HL-60 (cell line): ENCODE results near the gene PXDN.

Experiments used
- DNase-seq, 2 experiments: peaks; one replicate each; pipeline ENCODE4 v3.0.0-alpha.2; 2010 to 2020; ENCODE audit warnings: low read depth in 1 of 2, low spot score in 1 of 2
- H3K27ac ChIP-seq: fragments of 250-450 bp; sonication (Bioruptor Pico); replicated peaks from 2 replicates; pipeline ENCODE4 v1.5.1; 2020; ENCODE audit warnings: mild to moderate bottlenecking, moderate library complexity
- H3K27me3 ChIP-seq: fragments of 250-450 bp; sonication (Bioruptor Pico); 2 replicates; pipeline ENCODE4 v1.5.1; 2021; ENCODE audit warnings: mild to moderate bottlenecking, moderate library complexity; ENCODE audit not compliant: insufficient read depth, poor library complexity, severe bottlenecking
- H3K4me3 ChIP-seq: replicated peaks from 2 replicates; pipeline ENCODE4 v1.5.1; 2011; ENCODE audit warnings: mild to moderate bottlenecking, control low read depth, low read length; ENCODE audit not compliant: insufficient read depth
- CTCF ChIP-seq: IDR thresholded peaks from one replicate; pipeline ENCODE4 v1.5.1; 2011; ENCODE audit warnings: low read length, control low read depth, inconsistent platforms; ENCODE audit not compliant: insufficient read depth
- GABPA ChIP-seq: IDR thresholded peaks from 2 replicates; pipeline ENCODE4 v1.6.1; 2012; ENCODE audit warnings: low read depth
- POLR2AphosphoS5 ChIP-seq: IDR thresholded peaks from 2 replicates; pipeline ENCODE4 v1.6.1; 2012; ENCODE audit warnings: low read depth
- SPI1 ChIP-seq: IDR thresholded peaks from 2 replicates; pipeline ENCODE4 v1.6.1; 2012; ENCODE audit warnings: low read depth, mild to moderate bottlenecking, borderline replicate concordance
- TF ChIP-seq, protein P1 (sequence below): IDR thresholded peaks from 2 replicates; pipeline ENCODE4 v1.6.1; 2012; ENCODE audit warnings: low read depth; ENCODE audit not compliant: insufficient replicate concordance

The PXDN gene

GRCh38 chr2:1728821-1729220 is 15.5 kb downstream of the PXDN start:
- H3K4me3 ChIP-seq = no peak overlapping the region
- TF ChIP-seq POLR2AphosphoS5 (no peak), CTCF (no peak), GABPA (no peak), SPI1 (no peak)
- TF ChIP-seq, protein P1, sequence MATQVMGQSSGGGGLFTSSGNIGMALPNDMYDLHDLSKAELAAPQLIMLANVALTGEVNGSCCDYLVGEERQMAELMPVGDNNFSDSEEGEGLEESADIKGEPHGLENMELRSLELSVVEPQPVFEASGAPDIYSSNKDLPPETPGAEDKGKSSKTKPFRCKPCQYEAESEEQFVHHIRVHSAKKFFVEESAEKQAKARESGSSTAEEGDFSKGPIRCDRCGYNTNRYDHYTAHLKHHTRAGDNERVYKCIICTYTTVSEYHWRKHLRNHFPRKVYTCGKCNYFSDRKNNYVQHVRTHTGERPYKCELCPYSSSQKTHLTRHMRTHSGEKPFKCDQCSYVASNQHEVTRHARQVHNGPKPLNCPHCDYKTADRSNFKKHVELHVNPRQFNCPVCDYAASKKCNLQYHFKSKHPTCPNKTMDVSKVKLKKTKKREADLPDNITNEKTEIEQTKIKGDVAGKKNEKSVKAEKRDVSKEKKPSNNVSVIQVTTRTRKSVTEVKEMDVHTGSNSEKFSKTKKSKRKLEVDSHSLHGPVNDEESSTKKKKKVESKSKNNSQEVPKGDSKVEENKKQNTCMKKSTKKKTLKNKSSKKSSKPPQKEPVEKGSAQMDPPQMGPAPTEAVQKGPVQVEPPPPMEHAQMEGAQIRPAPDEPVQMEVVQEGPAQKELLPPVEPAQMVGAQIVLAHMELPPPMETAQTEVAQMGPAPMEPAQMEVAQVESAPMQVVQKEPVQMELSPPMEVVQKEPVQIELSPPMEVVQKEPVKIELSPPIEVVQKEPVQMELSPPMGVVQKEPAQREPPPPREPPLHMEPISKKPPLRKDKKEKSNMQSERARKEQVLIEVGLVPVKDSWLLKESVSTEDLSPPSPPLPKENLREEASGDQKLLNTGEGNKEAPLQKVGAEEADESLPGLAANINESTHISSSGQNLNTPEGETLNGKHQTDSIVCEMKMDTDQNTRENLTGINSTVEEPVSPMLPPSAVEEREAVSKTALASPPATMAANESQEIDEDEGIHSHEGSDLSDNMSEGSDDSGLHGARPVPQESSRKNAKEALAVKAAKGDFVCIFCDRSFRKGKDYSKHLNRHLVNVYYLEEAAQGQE = no peak
- no peak overlapping the region for H3K27ac ChIP-seq
- H3K27me3 ChIP-seq = no peaks in the 10 kb centered on the region
- no peak for DNase-seq

DNA sequence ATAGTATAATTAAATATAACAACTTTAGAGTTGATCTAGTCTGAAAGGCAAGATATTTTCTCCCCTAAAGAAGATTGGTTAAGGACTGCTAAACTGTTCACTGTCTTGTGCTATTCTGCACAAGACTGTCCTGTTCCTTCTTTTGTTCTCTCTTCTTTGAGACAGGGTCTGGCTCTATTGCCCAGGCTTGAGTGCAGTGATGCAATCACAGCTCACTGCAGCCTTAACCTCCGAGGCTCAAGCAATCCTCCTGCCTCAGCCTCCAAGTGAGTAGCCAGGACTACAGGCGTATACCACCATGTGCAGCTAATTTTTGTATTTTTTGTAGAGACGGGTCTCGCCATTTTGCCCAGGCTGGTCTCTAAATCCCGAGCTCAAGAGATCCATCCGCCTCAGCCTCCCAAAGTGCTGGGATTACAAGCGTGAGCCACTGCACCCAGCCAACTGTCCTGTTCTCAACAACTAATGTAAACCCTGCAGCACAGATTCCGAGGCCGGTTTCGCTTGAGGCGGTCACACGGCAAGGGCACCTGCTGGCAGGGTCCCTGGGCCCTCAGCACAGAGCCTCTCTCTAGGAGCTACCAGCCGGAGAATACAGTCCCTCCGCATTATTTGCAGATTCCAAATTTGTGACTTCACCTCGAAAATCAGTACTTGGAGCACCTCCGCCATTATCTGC is 16.4 kb downstream of the PXDN start:
- Histone ChIP-seq H3K27me3 (no peaks in the 10 kb centered on the region), H3K27ac (no peak overlapping the region), H3K4me3 (no peak overlapping the region)
- DNase-seq = no peak
- TF ChIP-seq, protein P1 = no peak
- TF ChIP-seq POLR2AphosphoS5 = no peak
- TF ChIP-seq GABPA = no peak
- TF ChIP-seq SPI1 = no peak
- no peak for TF ChIP-seq CTCF

DNA sequence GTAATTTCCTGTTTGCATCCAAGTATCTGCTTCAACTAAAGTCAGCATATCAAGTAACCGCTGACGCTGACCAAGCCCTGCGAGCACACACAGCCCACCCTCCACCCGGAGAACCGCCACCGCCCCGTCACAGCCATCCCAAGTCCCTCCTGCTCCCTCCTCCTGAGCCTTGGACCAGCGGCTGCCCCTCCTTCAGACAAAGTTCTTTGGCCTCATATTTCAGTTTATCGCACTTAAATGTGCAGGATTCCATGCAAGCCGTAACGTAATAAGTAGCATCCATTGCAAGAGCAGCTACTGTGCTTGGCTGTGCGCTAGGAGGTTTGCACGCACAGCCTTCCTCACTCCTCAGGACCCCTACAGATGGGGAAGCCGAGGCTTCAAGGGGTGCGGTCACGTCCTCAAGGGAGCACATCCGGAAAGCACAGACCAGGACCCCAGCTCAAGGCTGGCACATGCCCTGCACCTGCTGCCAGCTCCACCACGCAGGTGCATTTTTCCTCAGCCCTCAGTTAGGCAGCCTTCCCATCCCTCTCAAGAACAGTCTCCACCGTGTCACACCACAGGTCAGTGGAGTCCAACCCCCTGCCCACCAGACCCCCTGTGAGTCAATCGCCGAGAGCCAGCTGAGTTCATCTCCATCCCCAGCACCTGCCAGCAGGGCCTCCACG is 17.1 kb downstream of the PXDN start:
- DNase-seq = no peak
- TF ChIP-seq POLR2AphosphoS5 (no peak), SPI1 (no peak), GABPA (no peak), CTCF (no peak)
- TF ChIP-seq, protein P1 = no peak
- Histone ChIP-seq H3K27me3 (no peaks in the 10 kb centered on the region), H3K4me3 (no peak overlapping the region), H3K27ac (no peak overlapping the region)
